K562 (cell line): ENCODE measurements around the gene EIF5A2. TPM values are rescaled to one million over a fixed set of nuclear protein-coding genes. Genes with fewer than 3 reads are reported as not detected.

Experiments
- ATAC-seq: fragments of 200-7000 bp; cut with Tn5 transposase; 3 replicates; pipeline ENCODE4 v1.9.1; 2020; ENCODE audit warnings: moderate library complexity
- BruUV-seq: library from RNA; stranded (reverse); fragments of 400-500 nt; replicated peaks from 2 replicates; lab custom pipeline; 2021; lab: Mats Ljungman, UMichigan
- CTCF ChIA-PET: fragments of 300-600 bp; formaldehyde crosslinking; extraction: SDS; loops from one replicate; lab custom pipeline; 2021; ENCODE audit warnings: low intra/inter-chr PET ratio; lab: Yijun Ruan, JAX
- POLR2A ChIA-PET: fragments of 300-600, 350-650 bp; sonication (Branson Sonifier 250); formaldehyde crosslinking; extraction: SDS; loops from one replicate; lab custom pipeline; 2021; ENCODE audit warnings: antibody characterized with exemption, inconsistent platforms; lab: Yijun Ruan, JAX
- DNase-seq, 4 experiments: peaks; one replicate each; pipeline versions ENCODE4 v3.0.0 to v3.0.0-alpha.2; 2011 to 2018; ENCODE audit warnings: low spot score in 3 of 4, mixed read lengths in 3 of 4; ENCODE audit errors: extremely low read depth in 1 of 4
- FAIRE-seq: peaks from 2 replicates; lab custom pipeline; 2011; peaks lifted over from hg19 to GRCh38; lab: Jason Lieb, UNC
- H2AFZ ChIP-seq: 2 replicates; pipeline ENCODE4 v1.6.0; 2011; ENCODE audit warnings: low read depth, low read length, control low read depth, inconsistent platforms
- H3K27ac ChIP-seq: fragments of 200-600 bp; 3 replicates; pipeline ENCODE4 v1.8.0; 2011; ENCODE audit warnings: low read depth, mild to moderate bottlenecking, control low read depth, inconsistent platforms, low read length, moderate library complexity, mixed read lengths; ENCODE audit errors: extremely low read depth
- H3K27me3 ChIP-seq, 2 experiments: fragments of 300-600 bp in 1 of 2; 2 replicates in 1 of 2; 3 replicates in 1 of 2; pipeline versions ENCODE4 v1.6.0 to v1.8.0; 2011; ENCODE audit warnings: inconsistent platforms in 2 of 2, low read length in 2 of 2, mild to moderate bottlenecking in 1 of 2, mixed read lengths in 1 of 2, moderate library complexity in 1 of 2; ENCODE audit not compliant: control insufficient read depth in 2 of 2, insufficient read depth in 2 of 2
- H3K36me3 ChIP-seq: fragments of 300-600 bp; 3 replicates; pipeline ENCODE4 v1.8.0; 2011; ENCODE audit warnings: mild to moderate bottlenecking, low read length, inconsistent platforms; ENCODE audit not compliant: control insufficient read depth, insufficient read depth
- H3K4me1 ChIP-seq, 2 experiments: fragments of 200-600 bp in 1 of 2; replicated peaks in 1 of 2; 2 replicates in 1 of 2; 3 replicates in 1 of 2; pipeline versions ENCODE4 v1.5.1 to v1.8.0; 2011; ENCODE audit warnings: inconsistent platforms in 2 of 2, low read length in 2 of 2, mild to moderate bottlenecking in 1 of 2, mixed read lengths in 1 of 2, moderate library complexity in 1 of 2; ENCODE audit not compliant: control insufficient read depth in 2 of 2, insufficient read depth in 2 of 2
- H3K4me2 ChIP-seq: 2 replicates; pipeline ENCODE4 v1.6.1; 2011; ENCODE audit warnings: low read length, control low read depth, inconsistent platforms, mixed read lengths; ENCODE audit not compliant: insufficient read depth
- H3K4me3 ChIP-seq: fragments of 200-600 bp; sonication (generic), shearing (Covaris generic); 2 replicates; pipeline ENCODE4 v1.5.1; 2016; ENCODE audit warnings: control low read depth, inconsistent platforms
- H3K79me2 ChIP-seq: fragments of 200-600 bp; 3 replicates; pipeline ENCODE4 v1.8.0; 2011; ENCODE audit warnings: low read length, inconsistent platforms; ENCODE audit not compliant: control insufficient read depth, insufficient read depth
- H3K9ac ChIP-seq, 2 experiments: 2 replicates each; pipeline versions ENCODE4 v1.6.0 to v1.6.1; 2011; ENCODE audit warnings: low read depth in 2 of 2, low read length in 2 of 2, control low read depth in 1 of 2, inconsistent platforms in 1 of 2, mild to moderate bottlenecking in 1 of 2, mixed read lengths in 1 of 2; ENCODE audit not compliant: insufficient read depth in 1 of 2
- H3K9me1 ChIP-seq: one replicate; pipeline ENCODE4 v1.6.0; 2011; ENCODE audit warnings: inconsistent platforms, mild to moderate bottlenecking, low read length, moderate library complexity; ENCODE audit not compliant: control insufficient read depth, insufficient read depth
- H3K9me3 ChIP-seq: replicated peaks from 2 replicates; pipeline ENCODE4 v1.5.1; 2011; ENCODE audit warnings: low read depth, low read length, inconsistent platforms; ENCODE audit not compliant: control insufficient read depth, insufficient read depth
- H4K20me1 ChIP-seq: replicated peaks from 2 replicates; pipeline ENCODE4 v1.6.1; 2011; ENCODE audit warnings: low read length, inconsistent platforms, mixed read lengths; ENCODE audit not compliant: control insufficient read depth, insufficient read depth
- CC2D1A ChIP-seq: fragments of 450-650 bp; IDR thresholded peaks from 2 replicates; pipeline ENCODE4 v1.6.1; 2017; ENCODE audit warnings: mild to moderate bottlenecking
- DACH1 ChIP-seq: fragments of 450-650 bp; IDR thresholded peaks from 2 replicates; pipeline ENCODE4 v1.6.1; 2018; ENCODE audit not compliant: partially characterized antibody
- ELF2 ChIP-seq: fragments of 250-450 bp; sonication (Bioruptor Pico); IDR thresholded peaks from 2 replicates; pipeline ENCODE4 v1.5.0; 2021; ENCODE audit warnings: mild to moderate bottlenecking
- EP300 ChIP-seq: IDR thresholded peaks from 2 replicates; pipeline ENCODE4 v1.6.1; 2012; ENCODE audit warnings: low read length, improper control_type of control experiment
- GABPB2 ChIP-seq: fragments of 250-450 bp; sonication (Bioruptor Pico); conservative IDR thresholded peaks from 2 replicates; pipeline ENCODE4 v1.5.1; 2021; ENCODE audit warnings: mild to moderate bottlenecking
- MTA2 ChIP-seq: fragments of 450-650 bp; IDR thresholded peaks from 2 replicates; pipeline ENCODE4 v1.6.1; 2016; ENCODE audit warnings: low read depth
- MXI1 ChIP-seq: IDR thresholded peaks from 2 replicates; pipeline ENCODE4 v1.6.1; 2011; ENCODE audit warnings: low read depth, mild to moderate bottlenecking, improper control_type of control experiment, low read length
- NFIX ChIP-seq: fragments of 250-450 bp; sonication (Bioruptor Pico); IDR thresholded peaks from 2 replicates; pipeline ENCODE4 v1.4.0; 2020; ENCODE audit warnings: low read depth, mild to moderate bottlenecking, moderate library complexity
- NR3C1 ChIP-seq: sonication (generic); formaldehyde crosslinking; IDR thresholded peaks from 2 replicates; pipeline ENCODE4 v1.8.1; 2022; ENCODE audit warnings: missing genetic modification reagents
- POLR3G ChIP-seq: IDR thresholded peaks from 2 replicates; pipeline ENCODE4 v1.6.1; 2011; ENCODE audit not compliant: insufficient read length, insufficient replicate concordance; ENCODE audit errors: extremely low read depth
- SAFB2 ChIP-seq: fragments of 200-400 bp; formaldehyde crosslinking; IDR thresholded peaks from 2 replicates; pipeline ENCODE4 v1.6.1; 2018; ENCODE audit warnings: borderline replicate concordance, low read length, low read depth, moderate library complexity; ENCODE audit not compliant: severe bottlenecking
- SUPT5H ChIP-seq: fragments of 450-650 bp; IDR thresholded peaks from 2 replicates; pipeline ENCODE4 v1.6.1; 2016
- TBL1XR1 ChIP-seq, 2 experiments: IDR thresholded peaks; 2 replicates each; pipeline ENCODE4 v1.6.1; 2012; ENCODE audit warnings: improper control_type of control experiment in 2 of 2, low read length in 2 of 2, mild to moderate bottlenecking in 1 of 2
- TBP ChIP-seq: optimal IDR thresholded peaks from 2 replicates; pipeline ENCODE3; 2011; ENCODE audit warnings: low read depth, low read length, improper control_type of control experiment
- ZNF23 ChIP-seq: fragments of 250-450 bp; sonication (Bioruptor Pico); IDR thresholded peaks from 2 replicates; pipeline ENCODE4 v1.4.0; 2020; ENCODE audit warnings: mild to moderate bottlenecking
- ZNF561 ChIP-seq: fragments of 450-650 bp; formaldehyde crosslinking; conservative IDR thresholded peaks from 2 replicates; pipeline ENCODE4 v1.4.0; 2020; ENCODE audit warnings: mild to moderate bottlenecking, moderate library complexity
- ZNF589 ChIP-seq: fragments of 200-800 bp; sonication (Bioruptor generic); IDR thresholded peaks from 2 replicates; pipeline ENCODE4 v1.6.1; 2016; ENCODE audit warnings: low read depth, missing genetic modification characterization, missing compliant biosample characterization
- ZNF778 ChIP-seq: fragments of 450-650 bp; formaldehyde crosslinking; IDR thresholded peaks from 2 replicates; pipeline ENCODE4 v1.4.0; 2020; ENCODE audit warnings: mild to moderate bottlenecking, moderate library complexity
- WGBS: fragments of 100-300 bp; shearing (Covaris generic); methylation state at CpG from one replicate; pipeline ENCODE4 v1.1.6; 2016; ENCODE audit warnings: low coverage, mixed read lengths; ENCODE audit not compliant: insufficient coverage; ENCODE audit errors: missing lambda C conversion rate; 5-methylcytosine and 5-hydroxymethylcytosine counted together
- in situ Hi-C: fragments of 300-500 bp; cut with MboI; formaldehyde crosslinking; loops from 4 replicates; pipeline ENCODE4 v1.15.0; 2018; ENCODE audit warnings: inconsistent platforms, mixed read lengths
- intact Hi-C: fragments of 100-400 bp; cut with micrococcal nuclease; formaldehyde crosslinking; loops from 2 replicates; pipeline ENCODE4 v1.14.2; 2022
- polyA plus RNA-seq, 8 experiments: library from polyadenylated mRNA; depleted of rRNA in 4 of 8; stranded (reverse) in 5 of 8; unstranded in 3 of 8; fragments of >200 nt; fragmentation: Nextera tagmentation in 2 of 8; fragmentation: Illumina TruSeq in 1 of 8; extraction: Ambion mirVana in 2 of 8; extraction: Trizol in 1 of 8; gene quantifications; 2 replicates each; pipeline versions ENCODE4 v1.2.1 to v1.2.3, GENCODE V29; 2011 to 2014; ENCODE audit warnings: inconsistent platforms in 1 of 8, missing spikeins in 1 of 8
- total RNA-seq, 7 experiments: library from RNA; depleted of rRNA in 6 of 7; stranded (reverse); fragments of >200 nt in 6 of 7; fragmentation: Illumina TruSeq in 2 of 7; extraction: Trizol in 2 of 7; gene quantifications; 2 replicates each; pipeline versions ENCODE4 v1.2.1 to v1.2.3, GENCODE V29; 2011 to 2021; ENCODE audit warnings: low replicate concordance in 1 of 7
- TF ChIP-seq, protein P1 (sequence below): fragments of 450-650 bp; formaldehyde crosslinking; IDR thresholded peaks from 2 replicates; pipeline ENCODE4 v1.4.0; 2022; ENCODE audit warnings: missing genetic modification characterization
- TF ChIP-seq, protein P2 (sequence below): sonication (generic); formaldehyde crosslinking; IDR thresholded peaks from 2 replicates; pipeline ENCODE4 v1.9.0; 2022; ENCODE audit warnings: mild to moderate bottlenecking, missing genetic modification reagents
- TF ChIP-seq, protein P3 (sequence below): IDR thresholded peaks from 2 replicates; pipeline ENCODE4 v1.6.1; 2016; ENCODE audit warnings: missing genetic modification characterization, missing compliant biosample characterization

The EIF5A2 gene
- total and polyA plus RNA-seq, 9 of the 15 experiments (the other 6 are each of a cell fraction or from before 2014, with no cell fraction given): 3.9 to 18.3 (median 15.9) TPM

DNA sequence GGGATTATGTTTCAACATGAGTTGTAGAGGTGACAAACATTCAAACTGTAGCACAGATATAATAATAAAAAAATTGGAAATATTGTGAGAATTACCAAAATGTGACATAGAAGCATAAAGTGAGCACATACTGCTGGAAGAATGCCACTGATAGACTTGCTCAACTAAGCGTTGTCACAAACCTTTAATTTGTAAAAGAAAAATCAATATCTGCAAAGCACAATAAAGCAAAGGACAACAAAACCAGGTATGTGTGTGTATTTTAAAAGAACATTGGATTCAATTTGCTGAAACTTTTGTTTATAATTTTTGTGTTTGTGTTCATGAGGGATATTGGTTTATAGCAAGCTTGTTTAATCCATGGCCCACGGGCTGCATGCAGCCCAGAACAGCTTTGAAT is 40.8 kb upstream of the EIF5A2 start (continued):
- TF ChIP-seq EP300 (no peak), NFIX (no peak), DACH1 (no peak), ZNF561 (CRISPR knock-in tag) (no peak), TBL1XR1 (IDR thresholded peaks at IDR 0.05; ENCODE audit: low read length in 2 of 2) (no peak), ZNF778 (CRISPR knock-in tag) (no peak), ZNF23 (no peak), NR3C1 (CRISPR knock-in tag) (no peak)

DNA sequence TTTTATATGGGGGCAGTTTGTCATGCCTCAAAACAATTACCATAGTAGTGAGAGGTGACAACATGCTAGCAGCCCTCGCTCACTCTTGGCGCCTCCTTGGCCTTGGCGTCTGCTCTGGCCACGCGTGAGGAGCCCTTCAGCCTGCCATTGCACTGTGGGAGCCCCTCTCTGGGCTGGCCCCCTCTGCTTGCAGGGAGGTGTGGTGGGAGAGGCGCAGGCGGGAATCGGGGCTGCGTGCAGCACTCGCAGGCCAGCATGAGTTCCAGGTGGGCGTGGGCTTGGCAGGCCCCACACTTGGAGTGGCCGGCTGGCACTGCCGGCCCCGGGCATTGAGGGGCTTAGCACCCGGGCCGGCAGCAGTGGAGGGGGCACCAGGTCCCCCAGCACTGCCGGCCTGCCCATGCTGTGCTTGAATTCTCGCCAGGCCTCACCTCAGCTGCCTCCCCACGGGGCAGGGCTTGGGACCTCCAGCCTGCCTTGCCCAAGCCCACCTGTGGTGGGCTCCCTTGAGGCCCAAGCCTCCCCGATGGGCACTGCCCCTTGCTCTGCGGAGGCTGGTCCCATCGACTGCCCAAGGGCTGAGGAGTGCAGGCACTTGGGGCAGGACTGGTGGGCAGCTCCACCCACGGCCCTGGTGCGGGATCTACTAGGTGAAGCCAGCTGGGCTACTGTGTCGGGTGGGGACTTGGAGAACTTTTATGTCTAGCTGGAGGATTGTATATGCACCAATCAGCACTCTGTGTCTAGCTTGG is 38.8 kb upstream of the EIF5A2 start:
- no peak for DNase-seq
- Histone ChIP-seq H3K27me3 (no peaks in the 10 kb centered on the region), H3K9me3 (peaks cover 8% of the 10 kb centered on the region; the same call in 1 of the 2 replicates), H3K36me3 (no peaks in the 10 kb centered on the region), H2AFZ (no peak overlapping the region), H3K27ac (no peak overlapping the region), H4K20me1 (no peaks in the 10 kb centered on the region), H3K79me2 (no peaks in the 10 kb centered on the region), H3K4me1 (peaks cover 0 to 5% of the 10 kb centered on the region in 2 experiments; a peak in 1 of 5 replicates), H3K9ac (no peak overlapping the region), H3K4me3 (no peak overlapping the region), H3K4me2 (no peak overlapping the region), H3K9me1 (no peaks in the 10 kb centered on the region)
- in situ Hi-C loops: no loop called here
- ATAC-seq: no peak
- WGBS: 21% methylated on average over 25 of the region's 25 CpGs
- ChIA-PET POLR2A (no interaction called here), CTCF (no interaction called here)
- no peak for FAIRE-seq
- intact Hi-C loops: no loop called here
- BruUV-seq: no TSS peak
- TF ChIP-seq GABPB2 (CRISPR knock-in tag) (no peak), SUPT5H (no peak), MXI1 (no peak), ZNF589 (CRISPR knock-in tag) (no peak), POLR3G (no peak), CC2D1A (no peak), SAFB2 (no peak), TBP (no peak), ELF2 (CRISPR knock-in tag) (no peak), MTA2 (no peak)
- TF ChIP-seq, protein P1, sequence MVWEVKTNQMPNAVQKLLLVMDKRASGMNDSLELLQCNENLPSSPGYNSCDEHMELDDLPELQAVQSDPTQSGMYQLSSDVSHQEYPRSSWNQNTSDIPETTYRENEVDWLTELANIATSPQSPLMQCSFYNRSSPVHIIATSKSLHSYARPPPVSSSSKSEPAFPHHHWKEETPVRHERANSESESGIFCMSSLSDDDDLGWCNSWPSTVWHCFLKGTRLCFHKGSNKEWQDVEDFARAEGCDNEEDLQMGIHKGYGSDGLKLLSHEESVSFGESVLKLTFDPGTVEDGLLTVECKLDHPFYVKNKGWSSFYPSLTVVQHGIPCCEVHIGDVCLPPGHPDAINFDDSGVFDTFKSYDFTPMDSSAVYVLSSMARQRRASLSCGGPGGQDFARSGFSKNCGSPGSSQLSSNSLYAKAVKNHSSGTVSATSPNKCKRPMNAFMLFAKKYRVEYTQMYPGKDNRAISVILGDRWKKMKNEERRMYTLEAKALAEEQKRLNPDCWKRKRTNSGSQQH: no peak
- TF ChIP-seq, protein P2, sequence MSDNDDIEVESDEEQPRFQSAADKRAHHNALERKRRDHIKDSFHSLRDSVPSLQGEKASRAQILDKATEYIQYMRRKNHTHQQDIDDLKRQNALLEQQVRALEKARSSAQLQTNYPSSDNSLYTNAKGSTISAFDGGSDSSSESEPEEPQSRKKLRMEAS (CRISPR knock-in tag): no peak
- TF ChIP-seq, protein P3, sequence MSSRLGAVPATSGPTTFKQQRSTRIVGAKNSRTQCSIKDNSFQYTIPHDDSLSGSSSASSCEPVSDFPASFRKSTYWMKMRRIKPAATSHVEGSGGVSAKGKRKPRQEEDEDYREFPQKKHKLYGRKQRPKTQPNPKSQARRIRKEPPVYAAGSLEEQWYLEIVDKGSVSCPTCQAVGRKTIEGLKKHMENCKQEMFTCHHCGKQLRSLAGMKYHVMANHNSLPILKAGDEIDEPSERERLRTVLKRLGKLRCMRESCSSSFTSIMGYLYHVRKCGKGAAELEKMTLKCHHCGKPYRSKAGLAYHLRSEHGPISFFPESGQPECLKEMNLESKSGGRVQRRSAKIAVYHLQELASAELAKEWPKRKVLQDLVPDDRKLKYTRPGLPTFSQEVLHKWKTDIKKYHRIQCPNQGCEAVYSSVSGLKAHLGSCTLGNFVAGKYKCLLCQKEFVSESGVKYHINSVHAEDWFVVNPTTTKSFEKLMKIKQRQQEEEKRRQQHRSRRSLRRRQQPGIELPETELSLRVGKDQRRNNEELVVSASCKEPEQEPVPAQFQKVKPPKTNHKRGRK (tag): no peak
